Upper lobe of left lung (tissue), 6 donors: ENCODE measurements around the gene CDS2. TPM values are rescaled to one million over a fixed set of nuclear protein-coding genes. Genes with fewer than 3 reads are reported as not detected.

Experiments used
- ATAC-seq, 2 donors: fragments of 200-7000 bp; cut with Tn5 transposase; one replicate each; pipeline ENCODE4 v1.9.1; 2022; ENCODE audit warnings: mild to moderate bottlenecking in 2 of 2, moderate library complexity in 2 of 2; ENCODE audit not compliant: low FRiP score in 2 of 2
- DNase-seq, 2 donors: peaks; one replicate each; pipeline ENCODE4 v3.0.0-alpha.2; 2019 to 2020
- H3K27ac ChIP-seq, 4 donors: fragments of 200-600 bp; sonication (generic); one replicate each; pipeline ENCODE4 v1.5.1; 2016 to 2019
- H3K27me3 ChIP-seq, 4 donors: fragments of 200-600 bp; sonication (generic); one replicate each; pipeline ENCODE4 v1.5.1; 2017 to 2019
- H3K36me3 ChIP-seq, 4 donors: fragments of 200-600 bp; sonication (generic); one replicate each; pipeline ENCODE4 v1.5.1; 2016 to 2019
- H3K4me1 ChIP-seq, 4 donors: fragments of 200-600 bp; sonication (generic); one replicate each; pipeline ENCODE4 v1.5.1; 2018 to 2019
- H3K4me3 ChIP-seq, 4 donors: fragments of 200-600 bp; sonication (generic); one replicate each; pipeline ENCODE4 v1.5.1; 2017 to 2019; ENCODE audit warnings: mild to moderate bottlenecking in 2 of 4, moderate library complexity in 1 of 4
- H3K9me3 ChIP-seq, 4 donors: fragments of 200-600 bp; sonication (generic); one replicate each; pipeline ENCODE4 v1.5.1; 2018 to 2019
- EP300 ChIP-seq, 4 donors: sonication (generic); formaldehyde crosslinking; IDR thresholded peaks; one replicate each; pipeline ENCODE4 v1.5.1; 2017; ENCODE audit warnings: antibody characterized with exemption in 4 of 4, control low read depth in 2 of 4
- POLR2A ChIP-seq, 4 donors: fragments of 450-650 bp; IDR thresholded peaks; one replicate each; pipeline ENCODE4 v1.5.1; 2016 to 2017; ENCODE audit warnings: antibody characterized with exemption in 4 of 4, mild to moderate bottlenecking in 2 of 4
- POLR2AphosphoS5 ChIP-seq, 2 donors: sonication (generic); formaldehyde crosslinking; IDR thresholded peaks; one replicate each; pipeline ENCODE4 v1.5.1; 2017; ENCODE audit warnings: antibody characterized with exemption in 2 of 2
- WGBS, 2 donors: methylation state at CpG; one replicate each; pipeline ENCODE4 v1.1.5; 2017 to 2018; 5-methylcytosine and 5-hydroxymethylcytosine counted together
- total RNA-seq, 6 donors: library from RNA; depleted of rRNA in 4 of 6; stranded (reverse); fragments of >200 nt in 4 of 6; gene quantifications; one replicate each; pipeline versions ENCODE4 v1.1.0 to v1.2.1, GENCODE V29; 2016 to 2021
- TF ChIP-seq, protein P1 (sequence below), 6 experiments: fragments of 450-650 bp in 4 of 6; fragments of 200-600 bp in 2 of 6; sonication (generic) in 2 of 6; IDR thresholded peaks; one replicate each; pipeline ENCODE4 v1.5.1; 2016 to 2019; ENCODE audit warnings: antibody characterized with exemption in 6 of 6
- donor health status: DM: no; HTN: no; CAD: no; lungs with moderate emphysema.
- donor health status: DM: no; HTN: yes; CAD: no; lungs with severe emphysema.

Gene CDS2
- total RNA-seq, 6 donors from 2014 or later: 26.2 to 64.0 (median 40.6) TPM

- TF ChIP-seq EP300 (IDR thresholded peaks at IDR 0.05): no peak
- no peak for TF ChIP-seq POLR2AphosphoS5 (IDR thresholded peaks at IDR 0.05)
- TF ChIP-seq, protein P1, sequence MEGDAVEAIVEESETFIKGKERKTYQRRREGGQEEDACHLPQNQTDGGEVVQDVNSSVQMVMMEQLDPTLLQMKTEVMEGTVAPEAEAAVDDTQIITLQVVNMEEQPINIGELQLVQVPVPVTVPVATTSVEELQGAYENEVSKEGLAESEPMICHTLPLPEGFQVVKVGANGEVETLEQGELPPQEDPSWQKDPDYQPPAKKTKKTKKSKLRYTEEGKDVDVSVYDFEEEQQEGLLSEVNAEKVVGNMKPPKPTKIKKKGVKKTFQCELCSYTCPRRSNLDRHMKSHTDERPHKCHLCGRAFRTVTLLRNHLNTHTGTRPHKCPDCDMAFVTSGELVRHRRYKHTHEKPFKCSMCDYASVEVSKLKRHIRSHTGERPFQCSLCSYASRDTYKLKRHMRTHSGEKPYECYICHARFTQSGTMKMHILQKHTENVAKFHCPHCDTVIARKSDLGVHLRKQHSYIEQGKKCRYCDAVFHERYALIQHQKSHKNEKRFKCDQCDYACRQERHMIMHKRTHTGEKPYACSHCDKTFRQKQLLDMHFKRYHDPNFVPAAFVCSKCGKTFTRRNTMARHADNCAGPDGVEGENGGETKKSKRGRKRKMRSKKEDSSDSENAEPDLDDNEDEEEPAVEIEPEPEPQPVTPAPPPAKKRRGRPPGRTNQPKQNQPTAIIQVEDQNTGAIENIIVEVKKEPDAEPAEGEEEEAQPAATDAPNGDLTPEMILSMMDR (IDR thresholded peaks at IDR 0.05): no peak
- no peak for TF ChIP-seq POLR2A (IDR thresholded peaks at IDR 0.05)
- ATAC-seq (no peak), DNase-seq (no peak)
- no peaks in the 10 kb centered on the region for H3K27me3 ChIP-seq
- no peak overlapping the region for H3K27ac ChIP-seq
- WGBS, 2 donors: 79 to 94% methylated on average over 1 of the region's 1 CpG
- H3K4me3 ChIP-seq: no peak overlapping the region
- no peaks in the 10 kb centered on the region for H3K9me3 ChIP-seq
- peaks cover 11 to 79% (median 52%) of the 10 kb centered on the region in 4 donors for H3K36me3 ChIP-seq
- peaks cover 0 to 4% (median 0%) of the 10 kb centered on the region in 4 donors for H3K4me1 ChIP-seq
These were observed 57.9 kb downstream of the CDS2 start for GRCh38 chr20:5184684-5185083.

DNA sequence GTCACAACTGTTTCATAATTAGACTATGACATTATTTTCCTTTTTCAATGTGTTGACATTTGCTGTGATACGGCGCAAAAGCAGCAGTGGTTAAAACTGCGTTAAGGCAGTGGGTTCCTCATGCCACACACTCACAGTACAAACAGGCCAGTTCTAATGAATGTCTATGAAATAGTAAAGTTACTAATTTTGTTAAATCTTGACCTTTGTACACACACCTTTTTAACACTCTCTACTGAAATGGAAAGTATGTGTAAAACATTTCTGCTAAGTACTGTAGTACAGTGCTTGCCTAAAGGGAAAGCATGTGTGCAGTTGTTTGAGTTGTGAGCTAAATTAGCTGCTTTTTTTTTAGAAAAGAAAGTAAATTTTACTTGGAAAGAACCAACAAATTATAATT, 60.3 kb downstream of the CDS2 start:
- H3K27me3 ChIP-seq: no peaks in the 10 kb centered on the region
- peaks cover 15 to 87% (median 59%) of the 10 kb centered on the region in 4 donors for H3K36me3 ChIP-seq
- no peak for ATAC-seq
- H3K27ac ChIP-seq: no peak overlapping the region
- no peak overlapping the region for H3K4me3 ChIP-seq
- no peak for DNase-seq
- WGBS, 2 donors: 91 to 96% methylated on average over 3 of the region's 3 CpGs
- TF ChIP-seq POLR2AphosphoS5 (IDR thresholded peaks at IDR 0.05) (no peak), POLR2A (IDR thresholded peaks at IDR 0.05) (no peak)
- TF ChIP-seq, protein P1 (IDR thresholded peaks at IDR 0.05): no peak
- H3K9me3 ChIP-seq: no peaks in the 10 kb centered on the region
- H3K4me1 ChIP-seq: peaks cover 3 to 5% (median 4%) of the 10 kb centered on the region in 4 donors

DNA sequence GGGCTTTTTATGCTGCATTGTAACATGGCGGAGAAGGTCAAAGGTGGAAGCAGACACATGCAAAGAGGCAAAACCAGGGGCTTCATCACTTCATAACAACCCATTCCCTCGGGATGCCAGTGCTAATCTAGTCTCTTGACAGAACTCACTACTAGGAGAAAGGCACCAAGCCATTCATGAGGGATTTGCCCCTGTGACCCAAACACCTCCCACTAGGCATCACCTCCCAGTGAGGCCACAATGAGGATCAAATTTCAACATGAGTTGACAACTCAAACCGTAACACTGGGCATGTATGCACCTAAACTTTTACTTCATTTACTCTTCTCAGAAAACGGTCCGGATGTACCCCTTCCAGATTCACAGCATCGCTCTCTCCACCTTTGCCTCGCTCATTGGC, 61.9 kb downstream of the CDS2 start:
- ATAC-seq: no peak
- WGBS, 2 donors: 86 to 88% methylated on average over 7 of the region's 7 CpGs
- Histone ChIP-seq H3K27me3 (no peaks in the 10 kb centered on the region), H3K36me3 (peaks cover 13 to 74% (median 52%) of the 10 kb centered on the region in 4 donors), H3K9me3 (no peaks in the 10 kb centered on the region), H3K4me3 (no peak overlapping the region), H3K4me1 (peaks cover 3 to 8% (median 5%) of the 10 kb centered on the region in 4 donors), H3K27ac (no peak overlapping the region)
- no peak for DNase-seq
- no peak for TF ChIP-seq POLR2AphosphoS5 (IDR thresholded peaks at IDR 0.05)
- TF ChIP-seq EP300 (IDR thresholded peaks at IDR 0.05): no peak
- TF ChIP-seq, protein P1 (IDR thresholded peaks at IDR 0.05): no peak
- TF ChIP-seq POLR2A (IDR thresholded peaks at IDR 0.05): no peak

DNA sequence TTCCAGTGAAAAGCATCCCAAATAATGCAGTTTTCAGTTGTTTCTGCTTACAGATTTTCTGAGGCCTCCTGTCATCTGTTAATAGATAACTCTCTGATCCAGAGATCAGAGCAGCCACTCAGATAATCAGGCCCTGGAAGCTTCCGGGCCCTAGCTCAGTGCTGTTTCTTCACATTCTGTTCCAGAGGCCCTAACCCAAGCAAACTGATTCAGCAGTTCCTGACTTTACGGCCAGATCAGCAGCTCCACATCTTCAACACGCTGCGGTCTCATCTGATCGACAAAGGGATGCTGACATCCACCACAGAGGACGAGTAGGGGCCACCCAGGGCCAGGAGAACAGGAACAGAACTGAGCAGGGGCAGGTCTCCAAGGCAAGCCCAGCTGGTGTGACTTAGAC, 63.1 kb downstream of the CDS2 start:
- WGBS, 2 donors: 90 to 93% methylated on average over 6 of the region's 6 CpGs
- no peaks in the 10 kb centered on the region for H3K27me3 ChIP-seq
- no peak overlapping the region for H3K27ac ChIP-seq
- no peak for DNase-seq
- TF ChIP-seq POLR2A (IDR thresholded peaks at IDR 0.05) (no peak), POLR2AphosphoS5 (IDR thresholded peaks at IDR 0.05) (no peak), EP300 (IDR thresholded peaks at IDR 0.05) (no peak)
- TF ChIP-seq, protein P1 (IDR thresholded peaks at IDR 0.05): no peak
- no peak overlapping the region for H3K4me3 ChIP-seq
- H3K36me3 ChIP-seq: peaks cover 13 to 78% (median 52%) of the 10 kb centered on the region in 4 donors
- no peaks in the 10 kb centered on the region for H3K9me3 ChIP-seq
- no peak for ATAC-seq
- H3K4me1 ChIP-seq: peaks cover 3 to 8% (median 5%) of the 10 kb centered on the region in 4 donors

GRCh38 chr20:5190444-5190843, 63.6 kb downstream of the CDS2 start:
- H3K27ac ChIP-seq: no peak overlapping the region
- no peaks in the 10 kb centered on the region for H3K27me3 ChIP-seq
- no peak for TF ChIP-seq POLR2A (IDR thresholded peaks at IDR 0.05)
- no peak for TF ChIP-seq POLR2AphosphoS5 (IDR thresholded peaks at IDR 0.05)
- no peak for TF ChIP-seq EP300 (IDR thresholded peaks at IDR 0.05)
- TF ChIP-seq, protein P1 (IDR thresholded peaks at IDR 0.05): no peak
- no peak overlapping the region for H3K4me3 ChIP-seq
- H3K36me3 ChIP-seq: peaks cover 13 to 77% (median 52%) of the 10 kb centered on the region in 4 donors
- peaks cover 3 to 8% (median 5%) of the 10 kb centered on the region in 4 donors for H3K4me1 ChIP-seq
- no peak for DNase-seq
- ATAC-seq: no peak
- no peaks in the 10 kb centered on the region for H3K9me3 ChIP-seq
- WGBS, 2 donors: 93 to 96% methylated on average over 3 of the region's 3 CpGs
